Measurements from ENCODE around the gene RIPK4. TPM values are rescaled to one million over a fixed set of nuclear protein-coding genes. Genes with fewer than 3 reads are reported as not detected.
A peak's percentile ranks its signal among the peaks of the same experiment; 100 is the strongest.
"Not testable (repeated sequence)": the region's sequence is repeated elsewhere in the genome, so short reads cannot be mapped to it uniquely, and the experiment has no call there.

The RIPK4 gene
- total RNA-seq, 1 experiment from 2014 or later: not detected

DNA sequence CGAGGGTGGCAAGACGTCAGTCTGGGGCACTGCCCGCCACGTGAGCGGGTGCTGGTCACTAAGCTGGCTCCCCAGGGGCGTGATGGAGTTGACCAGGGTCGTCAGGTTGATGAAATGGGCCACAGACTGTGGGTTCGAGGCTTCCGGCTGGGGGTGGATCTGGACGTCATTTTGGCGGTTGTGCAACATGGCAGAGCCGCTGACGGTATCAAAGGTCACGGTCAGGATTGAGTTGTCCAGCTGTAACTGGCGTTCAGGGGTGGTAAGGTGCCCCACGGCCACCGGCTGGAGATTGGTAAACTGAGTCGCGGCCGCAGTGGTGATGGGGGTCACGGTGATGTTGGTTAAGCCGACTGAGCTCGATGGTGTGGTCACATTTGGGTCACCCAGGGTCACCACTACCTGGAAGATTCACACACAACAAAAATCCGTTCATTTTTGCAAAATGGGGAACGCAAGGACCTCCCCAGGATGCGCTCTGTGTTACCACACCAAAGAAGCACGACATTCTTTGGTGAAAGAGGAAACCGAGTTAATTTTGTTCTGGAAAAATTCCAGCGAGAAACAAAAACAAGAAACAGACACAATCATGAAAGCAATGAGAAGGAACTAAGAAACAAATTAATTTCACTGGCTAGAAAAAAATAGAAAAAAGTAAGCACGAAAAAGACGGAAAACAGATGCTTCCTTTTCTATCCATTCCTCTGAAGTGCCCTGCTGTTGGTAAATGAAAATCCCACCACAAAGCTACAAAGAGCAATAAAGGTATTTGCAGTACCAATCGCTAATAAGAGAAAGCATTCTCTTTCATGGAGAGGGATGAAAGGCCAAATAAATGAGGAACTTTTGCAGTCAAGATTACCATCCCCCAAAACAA, 34.7 kb upstream of the RIPK4 start:
- H3K9me3 ChIP-seq (replicated peaks): no peaks in the 10 kb centered on the region
- no peaks in the 10 kb centered on the region for H3K27me3 ChIP-seq
- H3K4me3 ChIP-seq: no peak overlapping the region
- no peaks in the 10 kb centered on the region for H3K36me3 ChIP-seq
- no peak for DNase-seq
- H3K27ac ChIP-seq: no peak overlapping the region
- H3K4me1 ChIP-seq: no peaks in the 10 kb centered on the region

DNA sequence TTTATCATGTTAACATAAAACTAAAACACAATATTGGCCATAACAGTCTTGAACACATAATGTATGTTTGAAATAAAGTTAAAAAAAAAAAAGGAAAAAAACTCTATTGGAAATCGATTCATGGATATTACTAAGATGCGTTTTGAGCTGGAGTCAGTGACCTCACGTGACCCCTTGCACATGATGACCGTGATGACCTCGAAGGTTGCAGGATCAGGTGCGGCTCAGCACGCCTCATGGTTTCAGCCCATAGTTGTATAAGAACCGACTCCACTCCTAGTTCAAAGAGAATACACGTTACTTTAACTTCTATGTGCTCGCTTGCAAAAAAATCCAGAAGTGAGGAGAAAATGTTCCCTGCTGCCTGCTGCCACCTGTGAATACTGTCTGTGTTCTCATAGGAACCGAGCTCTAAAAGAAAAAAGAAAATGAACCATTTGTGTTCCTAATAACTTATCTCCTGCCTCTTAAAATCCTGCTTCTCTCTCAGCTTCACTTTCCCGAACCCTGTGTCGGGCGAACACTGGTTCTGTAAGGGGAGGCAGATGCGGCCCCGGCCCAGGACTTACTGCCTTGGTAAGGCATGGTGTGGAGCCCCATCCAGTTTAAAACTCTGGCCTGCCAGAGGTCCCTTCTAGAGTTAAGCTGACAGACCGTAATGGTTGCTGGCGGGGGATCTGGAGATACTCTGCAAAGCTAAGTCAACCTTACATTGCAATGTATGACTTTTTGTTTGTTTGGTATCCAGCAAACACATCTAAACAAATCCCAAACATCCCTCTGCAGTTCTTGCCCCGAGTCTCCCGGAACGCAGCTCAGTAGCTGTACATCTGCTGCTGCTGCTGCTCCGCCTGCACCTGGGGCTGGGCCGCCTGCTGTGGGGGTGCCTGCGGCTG, 33.8 kb upstream of the RIPK4 start:
- DNase-seq: no peak
- Histone ChIP-seq H3K4me1 (no peaks in the 10 kb centered on the region), H3K27me3 (no peaks in the 10 kb centered on the region), H3K4me3 (no peak overlapping the region), H3K9me3 (replicated peaks) (no peaks in the 10 kb centered on the region), H3K27ac (no peak overlapping the region), H3K36me3 (no peaks in the 10 kb centered on the region)

- Histone ChIP-seq H3K4me1 (no peaks in the 10 kb centered on the region), H3K27ac (no peak overlapping the region), H3K4me3 (no peak overlapping the region), H3K27me3 (no peaks in the 10 kb centered on the region), H3K9me3 (replicated peaks) (no peaks in the 10 kb centered on the region), H3K36me3 (no peaks in the 10 kb centered on the region)
- DNase-seq: no peak
These were observed 32.9 kb upstream of the RIPK4 start for GRCh38 chr21:41799763-41800162.

GRCh38 chr21:41798326-41798725, 31.5 kb upstream of the RIPK4 start:
- Histone ChIP-seq H3K36me3 (no peaks in the 10 kb centered on the region), H3K4me3 (no peak overlapping the region), H3K27ac (no peak overlapping the region), H3K4me1 (no peaks in the 10 kb centered on the region), H3K9me3 (replicated peaks) (no peaks in the 10 kb centered on the region), H3K27me3 (no peaks in the 10 kb centered on the region)
- DNase-seq: no peak

DNA sequence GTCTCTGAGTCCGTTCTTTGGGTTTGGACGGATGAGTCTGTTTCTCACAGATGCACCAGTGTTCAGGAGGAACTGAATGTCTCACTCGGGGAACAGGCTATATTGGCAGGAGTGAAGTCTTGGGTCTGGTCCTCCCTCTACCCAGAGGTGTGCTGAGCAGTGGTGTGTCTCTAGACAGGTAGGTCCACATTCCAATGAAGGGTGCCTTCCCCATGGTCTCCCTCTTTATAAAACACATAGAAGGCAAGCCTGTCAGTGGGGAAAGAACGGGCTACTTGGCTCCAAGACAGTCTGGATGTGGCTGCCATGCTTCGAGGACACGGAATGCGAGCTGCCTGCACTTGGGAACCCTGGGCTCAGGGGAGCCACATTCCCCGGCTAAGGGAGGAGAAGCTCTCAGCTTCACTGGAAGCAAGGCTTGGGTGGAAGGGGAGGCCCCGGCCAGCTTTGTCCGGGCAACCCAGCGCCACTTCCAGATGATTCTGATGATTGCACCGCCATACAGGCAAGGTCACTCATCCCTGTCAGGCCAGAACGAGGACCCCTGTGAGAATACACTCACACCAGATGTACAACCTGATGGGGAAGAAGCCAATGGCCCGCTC, 29.7 kb upstream of the RIPK4 start:
- no peaks in the 10 kb centered on the region for H3K36me3 ChIP-seq
- DNase-seq: no peak
- H3K4me3 ChIP-seq: no peak overlapping the region

GRCh38 chr21:41795726-41796125, 28.9 kb upstream of the RIPK4 start:
- Histone ChIP-seq H3K27me3 (no peaks in the 10 kb centered on the region), H3K27ac (no peak overlapping the region), H3K36me3 (no peaks in the 10 kb centered on the region), H3K4me1 (no peaks in the 10 kb centered on the region), H3K9me3 (replicated peaks) (peaks cover 5% of the 10 kb centered on the region; the same call in 1 of the 2 replicates), H3K4me3 (no peak overlapping the region)
- DNase-seq: no peak

More for the DNA sequence above, 29.7 kb upstream of the RIPK4 start:
- Histone ChIP-seq H3K27ac (no peak overlapping the region), H3K4me1 (no peaks in the 10 kb centered on the region), H3K27me3 (no peaks in the 10 kb centered on the region), H3K9me3 (replicated peaks) (peaks cover 5% of the 10 kb centered on the region; the same call in 1 of the 2 replicates)

- H3K36me3 ChIP-seq: no peaks in the 10 kb centered on the region
- no peak overlapping the region for H3K4me3 ChIP-seq
- no peak for DNase-seq
- no peak overlapping the region for H3K27ac ChIP-seq
- H3K4me1 ChIP-seq: no peaks in the 10 kb centered on the region
- H3K27me3 ChIP-seq: no peaks in the 10 kb centered on the region
- H3K9me3 ChIP-seq (replicated peaks): peaks cover 5% of the 10 kb centered on the region; the same call in 1 of the 2 replicates
These were observed 27.7 kb upstream of the RIPK4 start for GRCh38 chr21:41794600-41794999.

DNA sequence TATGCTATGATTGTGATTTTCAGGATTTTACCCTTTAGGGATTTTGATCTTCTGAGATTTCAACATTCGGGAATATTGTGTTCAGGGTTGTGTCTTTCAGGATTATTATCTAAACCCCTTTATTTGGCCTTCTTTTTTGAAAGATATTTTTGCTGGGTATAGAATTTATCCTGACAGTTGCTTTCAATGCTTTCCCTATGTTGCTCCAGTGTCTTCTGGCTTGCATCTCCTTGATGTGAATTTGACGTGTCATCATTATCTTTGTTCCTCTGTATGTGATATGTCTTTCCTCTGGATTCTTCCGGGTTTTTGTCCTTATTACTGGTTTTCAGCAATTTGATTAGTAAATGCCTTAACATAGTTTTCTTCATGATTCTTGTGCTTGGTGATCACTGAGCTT, 25.9 kb upstream of the RIPK4 start:
- H3K4me1 ChIP-seq: no peaks in the 10 kb centered on the region
- DNase-seq: no peak
- no peak overlapping the region for H3K4me3 ChIP-seq
- no peaks in the 10 kb centered on the region for H3K27me3 ChIP-seq
- no peaks in the 10 kb centered on the region for H3K36me3 ChIP-seq
- peaks cover 5% of the 10 kb centered on the region; the same call in 1 of the 2 replicates for H3K9me3 ChIP-seq (replicated peaks)
- no peak overlapping the region for H3K27ac ChIP-seq

DNA sequence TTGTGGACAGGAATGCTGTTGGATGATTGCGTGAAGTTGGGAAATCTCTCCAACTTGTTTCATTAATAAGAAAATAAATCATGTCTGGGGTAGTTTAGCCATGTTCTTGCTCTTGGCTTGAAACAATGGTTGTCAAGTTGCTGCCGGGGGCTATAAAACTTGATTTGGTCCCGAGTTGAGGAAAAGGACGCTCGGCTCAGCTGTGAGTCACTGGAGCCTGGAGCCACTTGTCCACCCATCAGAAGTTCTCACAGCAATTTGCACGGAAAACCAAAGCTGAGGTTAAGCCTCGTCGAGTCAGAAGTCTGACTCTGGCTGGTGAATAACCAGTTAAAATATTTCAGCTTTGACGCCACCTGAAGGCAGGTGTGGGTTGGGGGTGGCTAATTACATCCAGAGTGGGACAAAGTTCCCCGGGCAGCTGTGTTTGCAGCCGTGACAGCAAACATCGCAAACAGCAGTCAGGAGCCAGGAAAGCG, 19.7 kb upstream of the RIPK4 start:
- Histone ChIP-seq H3K27ac (no peak overlapping the region), H3K4me3 (no peak overlapping the region), H3K4me1 (no peaks in the 10 kb centered on the region), H3K27me3 (peaks cover 5% of the 10 kb centered on the region; the same call in 1 of the 2 replicates), H3K9me3 (replicated peaks) (no peaks in the 10 kb centered on the region), H3K36me3 (no peaks in the 10 kb centered on the region)
- DNase-seq: no peak

DNA sequence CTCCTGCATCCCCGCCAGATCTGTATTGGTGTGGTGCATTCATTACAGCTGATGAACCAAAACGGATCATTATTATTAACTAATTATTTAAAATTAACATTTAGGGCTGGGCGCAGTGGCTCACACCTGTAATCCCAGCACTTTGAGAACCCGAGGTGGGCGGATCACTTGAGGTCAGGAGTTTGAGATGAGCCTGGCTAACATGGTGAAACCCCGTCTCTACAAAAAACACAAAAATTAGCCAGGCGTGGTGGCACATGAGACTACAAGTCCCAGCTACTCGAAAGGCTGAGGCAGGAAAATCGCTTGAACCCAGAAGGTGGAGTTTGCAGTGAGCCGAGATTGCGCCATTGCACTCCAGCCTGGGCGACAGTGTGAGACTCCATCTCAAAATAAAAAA, 18.4 kb upstream of the RIPK4 start:
- H3K9me3 ChIP-seq (replicated peaks); H3K4me1 ChIP-seq; H3K27me3 ChIP-seq; H3K27ac ChIP-seq; H3K36me3 ChIP-seq; H3K4me3 ChIP-seq; DNase-seq: not testable (repeated sequence)

DNA sequence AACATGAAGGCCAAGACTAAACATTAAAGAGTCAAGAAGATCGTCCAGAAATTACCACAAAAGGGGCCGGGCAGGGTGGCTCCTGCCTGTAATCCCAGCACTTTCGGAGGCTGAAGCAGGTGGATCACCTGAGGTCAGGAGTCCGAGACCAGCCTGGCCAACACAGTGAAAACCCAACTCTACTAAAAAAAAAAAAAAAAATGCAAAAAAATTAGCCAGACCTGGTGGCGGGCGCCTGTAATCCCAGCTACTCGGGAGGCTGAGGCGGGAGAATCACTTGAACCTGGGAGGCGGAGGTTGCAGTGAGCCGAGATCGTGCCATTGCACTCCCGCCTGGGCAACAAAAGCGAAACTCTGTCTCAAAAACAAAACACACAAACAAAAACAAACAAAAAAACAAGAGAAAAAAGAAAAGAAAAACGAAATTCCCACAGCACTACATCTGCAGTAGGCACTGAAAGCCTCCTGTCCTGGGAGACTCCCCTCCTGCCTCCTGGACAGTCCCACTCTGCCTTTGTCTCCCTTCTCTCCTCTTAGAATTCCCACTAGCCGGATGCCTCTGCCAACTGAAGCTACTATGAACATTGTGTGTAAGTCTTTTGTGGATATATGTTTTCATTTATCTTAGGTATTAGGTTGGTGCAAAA, 17.7 kb upstream of the RIPK4 start:
- Histone ChIP-seq H3K4me3 (no peak overlapping the region), H3K36me3 (no peaks in the 10 kb centered on the region), H3K27ac (no peak overlapping the region), H3K4me1 (no peaks in the 10 kb centered on the region), H3K9me3 (replicated peaks) (no peaks in the 10 kb centered on the region), H3K27me3 (peaks cover 7% of the 10 kb centered on the region; the same call in 1 of the 2 replicates)
- DNase-seq: no peak

GRCh38 chr21:41783476-41784180, 16.8 kb upstream of the RIPK4 start:
- Histone ChIP-seq H3K27me3 (peaks cover 7% of the 10 kb centered on the region; the same call in 1 of the 2 replicates), H3K36me3 (no peaks in the 10 kb centered on the region), H3K9me3 (replicated peaks) (no peaks in the 10 kb centered on the region), H3K4me1 (no peaks in the 10 kb centered on the region), H3K27ac (no peak overlapping the region), H3K4me3 (no peak overlapping the region)
- peak; percentile 71 to 84 for DNase-seq

- H3K27ac ChIP-seq: no peak overlapping the region
- H3K9me3 ChIP-seq (replicated peaks): no peaks in the 10 kb centered on the region
These were observed 14.2 kb upstream of the RIPK4 start for GRCh38 chr21:41781050-41781410.

More at GRCh38 chr21:41781050-41781410, 14.2 kb upstream of the RIPK4 start:
- peaks cover 7% of the 10 kb centered on the region; the same call in 1 of the 2 replicates for H3K27me3 ChIP-seq
- H3K4me1 ChIP-seq: no peaks in the 10 kb centered on the region
- DNase-seq: no peak
- no peaks in the 10 kb centered on the region for H3K36me3 ChIP-seq
- H3K4me3 ChIP-seq: no peak overlapping the region
